Measurements from ENCODE around the gene USP43.
A peak's percentile ranks its signal among the peaks of the same experiment; 100 is the strongest.
"Not testable (repeated sequence)": the region's sequence is repeated elsewhere in the genome, so short reads cannot be mapped to it uniquely, and the experiment has no call there.

USP43 gene

GRCh38 chr17:9645851-9646545, 681 bp downstream of the USP43 start:
- peaks cover 58% of the 10 kb centered on the region for H3K27me3 Mint-ChIP-seq
- peaks cover 15% of the 10 kb centered on the region for H3K4me1 Mint-ChIP-seq
- H3K36me3 Mint-ChIP-seq, result no peaks in the 10 kb centered on the region
- H3K9me3 Mint-ChIP-seq, result no peaks in the 10 kb centered on the region
- H3K27ac Mint-ChIP-seq, result no peak overlapping the region
- ATAC-seq, result peak; percentile 16
- peak overlapping the region; percentile 69 for H3K4me3 Mint-ChIP-seq

GRCh38 chr17:9646546-9646885, 1.2 kb downstream of the USP43 start:
- H3K36me3 Mint-ChIP-seq, result no peaks in the 10 kb centered on the region
- H3K27ac Mint-ChIP-seq, result no peak overlapping the region
- H3K4me3 Mint-ChIP-seq, result peak overlapping the region; percentile 69
- H3K9me3 Mint-ChIP-seq, result no peaks in the 10 kb centered on the region
- H3K27me3 Mint-ChIP-seq, result peaks cover 63% of the 10 kb centered on the region
- peaks cover 15% of the 10 kb centered on the region for H3K4me1 Mint-ChIP-seq
- no peak for ATAC-seq

- H3K27ac Mint-ChIP-seq, result no peak overlapping the region
- no peak for ATAC-seq
- no peaks in the 10 kb centered on the region for H3K36me3 Mint-ChIP-seq
- H3K4me1 Mint-ChIP-seq, result peaks cover 15% of the 10 kb centered on the region
- H3K9me3 Mint-ChIP-seq, result no peaks in the 10 kb centered on the region
- no peak overlapping the region for H3K4me3 Mint-ChIP-seq
- H3K27me3 Mint-ChIP-seq, result peaks cover 68% of the 10 kb centered on the region
Observed at GRCh38 chr17:9647014-9647413, 1.7 kb downstream of the USP43 start.

- H3K36me3 Mint-ChIP-seq, result no peaks in the 10 kb centered on the region
Observed at GRCh38 chr17:9648521-9649110, 3.3 kb downstream of the USP43 start.

GRCh38 chr17:9658593-9659211, 13.4 kb downstream of the USP43 start:
- H3K9me3 Mint-ChIP-seq, result no peaks in the 10 kb centered on the region
- ATAC-seq, result no peak
- no peak overlapping the region for H3K27ac Mint-ChIP-seq
- no peak overlapping the region for H3K4me3 Mint-ChIP-seq
- peaks cover 14% of the 10 kb centered on the region for H3K27me3 Mint-ChIP-seq
- H3K36me3 Mint-ChIP-seq, result no peaks in the 10 kb centered on the region
- H3K4me1 Mint-ChIP-seq, result no peaks in the 10 kb centered on the region

More at GRCh38 chr17:9648521-9649110, 3.3 kb downstream of the USP43 start:
- H3K4me1 Mint-ChIP-seq, result peaks cover 15% of the 10 kb centered on the region
- peaks cover 68% of the 10 kb centered on the region for H3K27me3 Mint-ChIP-seq
- H3K4me3 Mint-ChIP-seq, result no peak overlapping the region
- ATAC-seq, result no peak
- no peak overlapping the region for H3K27ac Mint-ChIP-seq
- no peaks in the 10 kb centered on the region for H3K9me3 Mint-ChIP-seq

GRCh38 chr17:9661027-9661426, 15.7 kb downstream of the USP43 start:
- Mint-ChIP-seq H3K36me3 (no peaks in the 10 kb centered on the region), H3K9me3 (peaks cover 14% of the 10 kb centered on the region), H3K4me1 (no peaks in the 10 kb centered on the region), H3K4me3 (no peak overlapping the region), H3K27ac (no peak overlapping the region), H3K27me3 (peaks cover 13% of the 10 kb centered on the region)
- ATAC-seq, result no peak

GRCh38 chr17:9663511-9663910, 18.2 kb downstream of the USP43 start:
- not testable (repeated sequence) for H3K4me3 Mint-ChIP-seq, ATAC-seq, H3K27ac Mint-ChIP-seq, H3K4me1 Mint-ChIP-seq, H3K36me3 Mint-ChIP-seq
- peaks cover 13% of the 10 kb centered on the region for H3K27me3 Mint-ChIP-seq
- peaks cover 15% of the 10 kb centered on the region for H3K9me3 Mint-ChIP-seq

- peaks cover 31% of the 10 kb centered on the region for H3K27me3 Mint-ChIP-seq
- no peaks in the 10 kb centered on the region for H3K36me3 Mint-ChIP-seq
- no peaks in the 10 kb centered on the region for H3K4me1 Mint-ChIP-seq
- H3K9me3 Mint-ChIP-seq, result peaks cover 17% of the 10 kb centered on the region
- no peak for ATAC-seq
- H3K27ac Mint-ChIP-seq, result no peak overlapping the region
- no peak overlapping the region for H3K4me3 Mint-ChIP-seq
Observed at GRCh38 chr17:9666461-9667050, 21.2 kb downstream of the USP43 start.

GRCh38 chr17:9668517-9668916, 23.2 kb downstream of the USP43 start:
- Mint-ChIP-seq H3K4me1 (no peaks in the 10 kb centered on the region), H3K4me3 (no peak overlapping the region), H3K9me3 (peaks cover 17% of the 10 kb centered on the region), H3K27me3 (peaks cover 31% of the 10 kb centered on the region), H3K36me3 (no peaks in the 10 kb centered on the region), H3K27ac (no peak overlapping the region)
- ATAC-seq, result no peak

- Mint-ChIP-seq H3K4me3 (no peak overlapping the region), H3K4me1 (no peaks in the 10 kb centered on the region)
Observed at GRCh38 chr17:9669551-9670008, 24.3 kb downstream of the USP43 start.

GRCh38 chr17:9670596-9670995, 25.3 kb downstream of the USP43 start:
- Mint-ChIP-seq H3K4me1 (no peaks in the 10 kb centered on the region), H3K36me3 (no peaks in the 10 kb centered on the region), H3K4me3 (no peak overlapping the region), H3K27ac (no peak overlapping the region), H3K27me3 (peaks cover 23% of the 10 kb centered on the region), H3K9me3 (peaks cover 6% of the 10 kb centered on the region)
- no peak for ATAC-seq

More at GRCh38 chr17:9669551-9670008, 24.3 kb downstream of the USP43 start:
- H3K9me3 Mint-ChIP-seq, result peaks cover 14% of the 10 kb centered on the region
- peaks cover 31% of the 10 kb centered on the region for H3K27me3 Mint-ChIP-seq
- no peaks in the 10 kb centered on the region for H3K36me3 Mint-ChIP-seq
- H3K27ac Mint-ChIP-seq, result no peak overlapping the region
- ATAC-seq, result no peak

- H3K4me1 Mint-ChIP-seq, result no peaks in the 10 kb centered on the region
- no peak for ATAC-seq
- peaks cover 18% of the 10 kb centered on the region for H3K27me3 Mint-ChIP-seq
- H3K36me3 Mint-ChIP-seq, result no peaks in the 10 kb centered on the region
- H3K4me3 Mint-ChIP-seq, result no peak overlapping the region
- no peak overlapping the region for H3K27ac Mint-ChIP-seq
- H3K9me3 Mint-ChIP-seq, result peaks cover 2% of the 10 kb centered on the region
Observed at GRCh38 chr17:9671559-9671958, 26.2 kb downstream of the USP43 start.

GRCh38 chr17:9672266-9672665, 26.9 kb downstream of the USP43 start:
- H3K4me3 Mint-ChIP-seq, result no peak overlapping the region
- no peak for ATAC-seq
- H3K27me3 Mint-ChIP-seq, result peaks cover 18% of the 10 kb centered on the region
- peaks cover 2% of the 10 kb centered on the region for H3K9me3 Mint-ChIP-seq
- H3K27ac Mint-ChIP-seq, result no peak overlapping the region
- no peaks in the 10 kb centered on the region for H3K36me3 Mint-ChIP-seq
- no peaks in the 10 kb centered on the region for H3K4me1 Mint-ChIP-seq

GRCh38 chr17:9672691-9673090, 27.4 kb downstream of the USP43 start:
- Mint-ChIP-seq H3K4me3 (no peak overlapping the region), H3K4me1 (no peaks in the 10 kb centered on the region), H3K27me3 (peaks cover 20% of the 10 kb centered on the region), H3K36me3 (no peaks in the 10 kb centered on the region), H3K27ac (no peak overlapping the region), H3K9me3 (peaks cover 2% of the 10 kb centered on the region)
- no peak for ATAC-seq

- Mint-ChIP-seq H3K27me3 (peaks cover 9% of the 10 kb centered on the region), H3K9me3 (peaks cover 5% of the 10 kb centered on the region), H3K36me3 (no peaks in the 10 kb centered on the region), H3K4me3 (no peak overlapping the region), H3K27ac (no peak overlapping the region), H3K4me1 (no peaks in the 10 kb centered on the region)
- ATAC-seq, result no peak
Observed at GRCh38 chr17:9676084-9676483, 30.8 kb downstream of the USP43 start.

Data from stimulated activated memory B cell treated with anti-CD40 and anti-IgM and Interleukin-4, amounts not matched to agents 10 μg/mL and 1 μg/mL and 100 μg/mL, for 72 hours (primary cell).